DMS153 treated with DMSO at 0.1 percent for 48 hours (cell line): ENCODE measurements around the gene CLP1.

ENCODE experiments used
- DNase-seq: peaks from one replicate; lab custom pipeline; 2025; ENCODE audit not compliant: unreplicated experiment; lab: John Stamatoyannopoulos, UW

The CLP1 gene

DNA sequence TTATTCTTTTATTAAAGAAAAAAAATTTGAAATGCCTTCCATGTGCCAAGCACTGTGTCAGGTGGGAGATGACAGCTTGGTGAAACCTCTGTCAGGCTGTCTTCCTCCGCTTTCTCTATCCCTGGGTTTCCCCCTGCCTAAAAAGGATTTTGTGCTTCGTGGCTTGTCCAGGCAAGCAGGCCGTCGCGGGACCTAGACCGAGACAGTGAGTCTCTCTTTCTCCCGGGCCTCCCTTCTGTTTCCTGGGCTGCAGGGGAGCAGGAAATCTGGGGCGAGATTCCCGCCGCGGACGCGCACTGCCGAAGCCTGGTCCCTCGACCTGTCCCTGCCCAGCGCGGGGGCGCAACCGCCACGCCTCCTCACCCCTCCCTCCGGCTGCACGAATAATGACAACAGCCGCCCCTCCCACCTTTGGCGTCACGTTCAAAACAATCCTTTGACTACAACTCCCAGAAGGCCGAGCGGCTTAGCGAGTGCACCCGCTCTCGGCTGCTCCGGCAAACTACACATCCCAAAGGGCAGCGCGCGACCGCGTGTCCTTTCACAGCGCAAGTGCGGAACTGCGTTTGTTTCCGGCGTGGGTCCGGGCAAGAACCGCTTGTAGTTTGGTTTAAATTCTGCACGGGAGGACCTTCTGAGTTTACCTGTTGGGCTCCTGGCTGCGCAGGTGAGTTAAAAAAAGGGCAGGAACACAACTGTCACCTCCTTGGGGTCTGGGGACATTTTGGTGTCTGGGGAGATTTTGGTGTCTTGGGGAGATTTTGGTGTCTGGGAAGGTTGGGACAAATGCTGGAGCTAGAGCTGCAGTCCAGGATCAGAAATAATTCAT lies at the start of gene CLP1:
Gene CLP1, plus strand, starts transcription at position 569 of the 829 bp plus-strand sequence. CDS start 1,715 bp downstream, outside the sequence.
- peak; percentile 96 for DNase-seq

DNA sequence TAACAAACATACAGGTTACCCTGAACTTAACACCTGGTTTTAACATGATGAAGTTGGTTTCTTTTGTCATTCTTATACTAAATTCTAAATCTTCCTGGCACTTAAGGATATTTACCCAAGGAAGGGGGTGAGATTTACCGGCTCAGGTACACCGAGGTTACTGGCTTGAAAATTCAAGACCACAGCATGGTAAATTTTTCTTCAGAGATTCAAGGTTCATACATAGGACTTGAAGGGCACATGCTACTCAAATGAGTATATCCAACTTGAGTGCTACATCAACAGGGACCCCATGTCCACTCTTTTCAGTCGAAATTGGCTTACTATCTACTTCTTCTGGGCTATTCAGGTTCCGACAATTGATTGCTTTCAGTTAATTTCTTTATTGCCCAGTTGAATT lies 47.4 kb upstream of the CLP1 start:
- no peak for DNase-seq

DNA sequence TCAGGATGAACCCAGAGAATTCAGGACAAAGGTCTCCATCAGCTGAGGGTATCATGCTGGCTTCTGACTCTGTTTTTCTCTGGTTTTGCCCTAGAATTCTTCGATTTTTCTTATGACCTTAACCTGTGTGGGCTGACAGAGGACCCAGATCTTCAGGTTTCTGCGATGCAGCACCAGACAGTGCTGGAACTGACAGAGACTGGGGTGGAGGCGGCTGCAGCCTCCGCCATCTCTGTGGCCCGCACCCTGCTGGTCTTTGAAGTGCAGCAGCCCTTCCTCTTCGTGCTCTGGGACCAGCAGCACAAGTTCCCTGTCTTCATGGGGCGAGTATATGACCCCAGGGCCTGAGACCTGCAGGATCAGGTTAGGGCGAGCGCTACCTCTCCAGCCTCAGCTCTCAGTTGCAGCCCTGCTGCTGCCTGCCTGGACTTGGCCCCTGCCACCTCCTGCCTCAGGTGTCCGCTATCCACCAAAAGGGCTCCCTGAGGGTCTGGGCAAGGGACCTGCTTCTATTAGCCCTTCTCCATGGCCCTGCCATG lies 43.3 kb upstream of the CLP1 start:
- DNase-seq: no peak

- DNase-seq: no peak
These were observed 42.3 kb upstream of the CLP1 start for GRCh38 chr11:57615308-57615707.

- no peak for DNase-seq
These were observed 41.0 kb upstream of the CLP1 start for GRCh38 chr11:57616595-57616994.

GRCh38 chr11:57618438-57618837 lies 39.1 kb upstream of the CLP1 start:
- DNase-seq: no peak

DNA sequence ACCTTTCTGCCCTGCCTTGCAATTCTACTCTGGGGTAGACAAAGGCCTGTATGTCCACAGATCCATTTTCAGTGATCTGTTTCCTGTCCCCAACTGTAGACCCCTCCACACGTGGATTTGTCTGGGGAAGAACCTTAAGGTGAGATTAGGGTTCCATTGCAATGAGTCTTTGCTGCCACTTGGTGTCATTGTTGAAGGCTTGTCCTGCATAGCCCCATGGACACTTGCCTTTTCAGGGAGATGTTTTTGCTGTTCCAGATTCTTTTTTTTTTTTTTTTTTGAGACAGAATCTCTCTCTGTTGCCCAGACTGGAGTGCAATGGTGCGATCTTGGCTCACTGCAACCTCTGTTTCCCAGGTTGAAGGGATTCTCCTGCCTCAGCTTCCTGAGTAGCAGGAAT lies 38.2 kb upstream of the CLP1 start:
- no peak for DNase-seq

GRCh38 chr11:57620467-57620866 lies 37.1 kb upstream of the CLP1 start:
- no peak for DNase-seq

DNA sequence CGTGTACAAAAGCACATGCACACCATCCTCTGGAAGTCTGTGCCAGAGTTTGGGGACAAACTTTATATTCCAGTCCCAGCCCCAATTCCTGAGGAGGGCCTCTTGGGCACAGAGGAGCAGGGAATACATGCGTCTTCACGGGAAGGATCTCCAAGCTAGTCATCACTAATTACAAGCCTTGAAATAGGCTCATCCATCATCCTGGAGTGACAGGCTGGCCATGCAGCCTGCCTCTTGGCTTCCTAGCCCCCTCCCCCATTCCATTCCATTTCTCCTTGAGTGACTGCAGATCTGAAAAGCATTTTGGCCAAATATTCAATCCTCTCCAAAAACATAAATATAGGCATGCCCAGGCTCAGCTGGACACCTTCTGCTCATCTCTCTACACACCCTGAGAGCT lies 35.3 kb upstream of the CLP1 start:
- no peak for DNase-seq

DNA sequence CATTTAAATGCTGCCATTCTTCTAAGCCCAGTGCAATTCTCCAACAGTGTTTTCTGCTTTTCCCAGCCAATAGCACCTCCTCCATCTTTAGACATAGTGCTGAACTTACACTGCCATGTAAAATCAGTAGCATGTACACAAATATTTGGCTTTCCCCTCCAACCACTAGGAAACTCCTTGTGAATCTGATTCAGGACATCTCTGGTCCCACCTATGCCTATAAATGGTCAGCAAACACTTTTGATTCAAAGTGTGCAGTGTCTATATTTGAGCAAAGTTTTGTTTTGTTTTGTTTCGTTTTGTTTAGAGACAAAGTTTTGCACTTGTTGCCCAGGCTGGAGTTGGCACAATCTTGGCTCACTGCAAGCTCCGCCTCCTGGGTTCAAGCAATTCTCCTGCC lies 32.7 kb upstream of the CLP1 start:
- no peak for DNase-seq

- DNase-seq: no peak
These were observed 30.7 kb upstream of the CLP1 start for GRCh38 chr11:57626895-57627294.

- no peak for DNase-seq
These were observed 27.4 kb upstream of the CLP1 start for GRCh38 chr11:57630171-57630570.

- no peak for DNase-seq
These were observed 25.4 kb upstream of the CLP1 start for GRCh38 chr11:57632116-57632515.

DNA sequence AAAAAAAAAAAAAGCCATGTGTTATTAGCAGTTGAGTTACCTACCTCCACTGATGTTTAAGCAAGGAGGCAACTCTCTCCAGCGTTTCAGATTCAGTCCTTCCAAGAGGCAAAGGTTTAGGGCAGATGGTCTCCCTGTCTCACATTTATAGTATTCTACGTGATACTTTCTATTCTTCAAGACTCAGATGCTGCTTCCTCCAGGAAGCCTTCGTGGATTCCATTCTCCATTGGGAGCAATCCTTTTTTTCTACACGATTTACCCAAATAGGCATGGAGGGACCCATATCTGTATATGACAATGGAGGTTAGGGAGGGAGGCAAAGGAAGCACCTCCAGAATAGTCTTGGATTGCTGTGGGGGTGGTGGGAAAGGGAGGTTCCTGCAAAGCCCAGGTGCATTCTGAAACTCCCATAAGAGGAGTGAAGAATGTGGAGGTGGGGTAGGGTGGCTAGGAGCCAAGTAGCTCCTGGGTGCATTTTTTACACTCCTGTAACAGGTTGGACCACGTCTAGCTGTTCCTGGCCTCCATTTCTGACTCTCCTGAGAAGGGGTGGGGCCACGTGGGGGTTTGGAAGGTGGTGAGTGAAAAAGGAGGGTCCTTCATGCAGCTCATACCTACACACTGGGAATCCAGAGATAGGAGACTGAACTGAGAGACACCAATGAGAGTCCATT lies 24.0 kb upstream of the CLP1 start:
- DNase-seq: no peak

DNA sequence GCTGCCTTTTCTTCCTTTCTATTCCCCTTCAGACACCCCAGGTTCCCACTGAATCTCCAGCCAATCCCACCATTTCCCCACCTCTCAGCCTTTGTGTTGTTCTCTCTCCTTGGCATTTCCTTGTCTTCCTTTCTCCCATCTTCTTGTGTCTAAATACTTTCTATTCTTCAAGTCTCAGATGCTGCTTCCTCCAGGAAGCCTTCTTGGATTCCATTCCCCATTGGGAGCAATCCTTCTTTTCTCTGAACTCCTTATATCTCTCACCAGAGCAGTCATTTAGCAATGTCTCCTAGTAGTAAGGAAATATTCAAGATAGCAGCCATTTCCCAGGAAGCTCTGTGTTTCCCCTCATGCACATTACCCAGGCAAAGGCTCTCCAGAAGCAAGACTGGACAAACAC lies 23.3 kb upstream of the CLP1 start:
- no peak for DNase-seq

DNA sequence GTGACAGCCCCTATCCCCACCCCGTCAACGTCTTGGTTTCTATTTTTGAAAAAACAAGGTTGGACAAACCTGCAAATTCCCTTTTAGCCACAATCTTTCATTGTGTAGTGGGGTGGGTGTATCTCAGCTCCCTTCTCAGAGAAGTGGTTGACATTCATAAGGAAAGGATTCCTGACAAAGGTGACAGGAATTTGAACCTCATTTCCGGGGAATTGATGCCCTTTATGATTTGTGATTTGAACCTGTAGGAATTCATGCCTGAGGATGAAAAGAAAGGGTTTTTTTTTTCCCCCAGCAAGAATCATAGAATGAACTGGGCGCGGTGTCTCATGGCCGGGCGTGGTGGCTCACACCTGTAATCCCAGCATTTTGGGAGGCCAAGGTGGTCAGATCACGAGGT lies 22.3 kb upstream of the CLP1 start:
- DNase-seq: no peak

GRCh38 chr11:57637626-57638004 lies 19.9 kb upstream of the CLP1 start:
- DNase-seq: no peak

- DNase-seq: peak; percentile 62
These were observed 19.4 kb upstream of the CLP1 start for GRCh38 chr11:57638005-57638781.

- DNase-seq: no peak
These were observed 18.7 kb upstream of the CLP1 start for GRCh38 chr11:57638811-57639320.

DNA sequence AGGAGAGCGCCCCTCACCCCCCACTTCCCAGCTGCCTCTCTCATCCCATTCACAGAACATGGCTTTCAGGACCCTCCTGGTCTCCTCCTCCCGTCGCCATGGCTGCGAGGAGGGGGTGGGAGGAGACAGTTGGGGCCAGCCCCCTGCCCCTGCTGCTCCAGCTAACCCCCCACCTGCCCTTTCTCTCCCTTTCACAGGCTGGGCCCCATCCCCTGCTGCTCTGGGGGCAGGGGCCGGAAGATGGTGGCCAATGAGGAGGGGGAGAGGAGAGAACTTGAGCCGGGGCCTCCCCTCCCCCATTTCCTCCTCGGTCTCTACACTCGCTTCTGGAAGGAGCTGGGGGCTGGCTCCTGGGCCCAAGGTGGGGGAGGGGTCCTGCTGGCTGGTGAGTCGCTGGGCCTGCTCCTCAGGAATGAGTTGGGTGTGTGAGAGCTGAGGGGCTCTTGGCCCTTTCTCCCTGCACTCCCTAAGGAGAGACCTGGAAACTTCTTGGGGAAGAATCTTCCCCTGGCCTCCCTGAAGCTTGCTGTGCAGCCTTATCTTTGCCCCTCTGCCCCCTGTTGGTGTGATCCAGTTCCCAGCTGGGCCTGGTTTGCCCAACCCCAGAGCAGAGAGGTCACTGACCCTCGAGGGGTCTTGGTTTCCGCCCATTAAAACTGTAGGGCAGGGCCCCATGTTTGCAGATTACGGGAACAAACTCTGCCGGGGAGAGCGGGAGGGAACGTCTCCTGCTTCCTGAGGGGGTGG lies 18.1 kb upstream of the CLP1 start:
- no peak for DNase-seq
